ENCODE results near the gene AFAP1L1. TPM values are rescaled to one million over a fixed set of nuclear protein-coding genes. Genes with fewer than 3 reads are reported as not detected.

AFAP1L1 gene
- total RNA-seq, 1 donor from 2014 or later, result 0.36 TPM

- H3K27me3 ChIP-seq, result no peaks in the 10 kb centered on the region
- DNase-seq (ENCODE audit: low spot score), result no peak
- H3K4me1 ChIP-seq, result no peaks in the 10 kb centered on the region
- Mint-ChIP-seq H3K9me3 (no peaks in the 10 kb centered on the region), H3K4me3 (peak overlapping the region; percentile 27), H3K27me3 (ENCODE audit: insufficient read depth, low read depth) (peaks cover 10% of the 10 kb centered on the region), H3K4me1 (peaks cover 36% of the 10 kb centered on the region), H3K27ac (peak overlapping the region; percentile 57), H3K36me3 (peaks cover 4% of the 10 kb centered on the region)
- H3K4me2 ChIP-seq, result no peak overlapping the region
- H3K36me3 ChIP-seq, result no peaks in the 10 kb centered on the region
- no peaks in the 10 kb centered on the region for H4K20me1 ChIP-seq (ENCODE audit: low read depth)
- no peak overlapping the region for H3K4me3 ChIP-seq
- H3K27ac ChIP-seq, result no peak overlapping the region
- no peak overlapping the region for H3K9ac ChIP-seq
- no peaks in the 10 kb centered on the region for H3F3A ChIP-seq (ENCODE audit: low read depth)
- H3K9me3 ChIP-seq (ENCODE audit: low read depth), result no peaks in the 10 kb centered on the region
- H2AFZ ChIP-seq (replicated peaks), result no peak overlapping the region
- H3K79me2 ChIP-seq (ENCODE audit: low read depth), result no peaks in the 10 kb centered on the region
- TF ChIP-seq EZH2phosphoT487 (IDR thresholded peaks at IDR 0.05), result no peak
- TF ChIP-seq EZH2 (IDR thresholded peaks at IDR 0.05), result no peak
- TF ChIP-seq, protein P1, sequence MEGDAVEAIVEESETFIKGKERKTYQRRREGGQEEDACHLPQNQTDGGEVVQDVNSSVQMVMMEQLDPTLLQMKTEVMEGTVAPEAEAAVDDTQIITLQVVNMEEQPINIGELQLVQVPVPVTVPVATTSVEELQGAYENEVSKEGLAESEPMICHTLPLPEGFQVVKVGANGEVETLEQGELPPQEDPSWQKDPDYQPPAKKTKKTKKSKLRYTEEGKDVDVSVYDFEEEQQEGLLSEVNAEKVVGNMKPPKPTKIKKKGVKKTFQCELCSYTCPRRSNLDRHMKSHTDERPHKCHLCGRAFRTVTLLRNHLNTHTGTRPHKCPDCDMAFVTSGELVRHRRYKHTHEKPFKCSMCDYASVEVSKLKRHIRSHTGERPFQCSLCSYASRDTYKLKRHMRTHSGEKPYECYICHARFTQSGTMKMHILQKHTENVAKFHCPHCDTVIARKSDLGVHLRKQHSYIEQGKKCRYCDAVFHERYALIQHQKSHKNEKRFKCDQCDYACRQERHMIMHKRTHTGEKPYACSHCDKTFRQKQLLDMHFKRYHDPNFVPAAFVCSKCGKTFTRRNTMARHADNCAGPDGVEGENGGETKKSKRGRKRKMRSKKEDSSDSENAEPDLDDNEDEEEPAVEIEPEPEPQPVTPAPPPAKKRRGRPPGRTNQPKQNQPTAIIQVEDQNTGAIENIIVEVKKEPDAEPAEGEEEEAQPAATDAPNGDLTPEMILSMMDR (IDR thresholded peaks at IDR 0.05), result no peak
Measured at GRCh38 chr5:149380466-149381121, 108.9 kb downstream of the AFAP1L1 start.

DNA sequence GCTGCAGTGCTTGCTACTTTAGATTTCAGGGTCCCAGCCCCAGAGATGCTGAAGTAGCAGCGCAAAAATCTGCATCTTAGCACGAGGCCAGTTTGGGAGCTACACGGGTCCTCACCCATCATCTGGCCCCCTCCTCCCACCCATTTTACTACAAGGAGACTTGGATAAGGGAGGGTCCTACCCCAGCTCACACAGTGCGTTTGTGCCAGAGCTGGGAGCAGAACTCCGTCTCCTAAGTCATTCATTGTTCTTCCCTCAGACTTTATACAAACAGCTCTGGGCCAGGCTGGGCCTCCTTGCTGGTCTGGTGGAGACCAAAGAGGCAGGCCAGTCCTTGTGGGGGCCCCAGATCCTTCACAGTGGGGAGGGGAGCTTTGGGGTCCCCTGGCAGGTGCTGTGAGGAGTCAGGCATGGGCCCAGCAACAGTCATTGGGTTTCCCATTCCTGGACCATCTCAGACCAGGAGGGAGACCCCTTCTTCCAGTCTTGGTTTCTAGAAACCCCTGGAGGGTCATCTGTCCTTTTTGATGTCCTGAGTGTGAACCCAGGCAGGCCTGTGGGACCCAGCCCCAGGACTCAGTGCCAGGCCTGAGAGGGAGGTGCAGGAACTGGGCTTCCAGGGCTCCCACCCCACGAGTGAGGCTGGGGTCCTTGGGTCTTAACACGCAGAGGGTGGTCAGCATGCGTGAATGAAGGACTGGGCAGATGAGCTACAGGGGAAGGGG, 109.8 kb downstream of the AFAP1L1 start:
- TF ChIP-seq EZH2 (IDR thresholded peaks at IDR 0.05) (no peak), EZH2phosphoT487 (IDR thresholded peaks at IDR 0.05) (no peak)
- TF ChIP-seq, protein P1 (IDR thresholded peaks at IDR 0.05), result no peak
- Histone ChIP-seq H3K4me2 (no peak overlapping the region), H3F3A (ENCODE audit: low read depth) (no peaks in the 10 kb centered on the region), H3K36me3 (no peaks in the 10 kb centered on the region), H3K27ac (no peak overlapping the region), H3K4me1 (no peaks in the 10 kb centered on the region), H2AFZ (replicated peaks) (peak overlapping the region; percentile 76), H4K20me1 (ENCODE audit: low read depth) (no peaks in the 10 kb centered on the region), H3K9ac (no peak overlapping the region), H3K27me3 (no peaks in the 10 kb centered on the region), H3K9me3 (ENCODE audit: low read depth) (no peaks in the 10 kb centered on the region), H3K79me2 (ENCODE audit: low read depth) (no peaks in the 10 kb centered on the region), H3K4me3 (no peak overlapping the region)
- DNase-seq (ENCODE audit: low spot score), result no peak
- Mint-ChIP-seq H3K4me3 (peak overlapping the region; percentile 67), H3K4me1 (peaks cover 38% of the 10 kb centered on the region), H3K27me3 (ENCODE audit: insufficient read depth, low read depth) (peaks cover 10% of the 10 kb centered on the region), H3K36me3 (peaks cover 4% of the 10 kb centered on the region), H3K27ac (peak overlapping the region; percentile 93), H3K9me3 (no peaks in the 10 kb centered on the region)

DNA sequence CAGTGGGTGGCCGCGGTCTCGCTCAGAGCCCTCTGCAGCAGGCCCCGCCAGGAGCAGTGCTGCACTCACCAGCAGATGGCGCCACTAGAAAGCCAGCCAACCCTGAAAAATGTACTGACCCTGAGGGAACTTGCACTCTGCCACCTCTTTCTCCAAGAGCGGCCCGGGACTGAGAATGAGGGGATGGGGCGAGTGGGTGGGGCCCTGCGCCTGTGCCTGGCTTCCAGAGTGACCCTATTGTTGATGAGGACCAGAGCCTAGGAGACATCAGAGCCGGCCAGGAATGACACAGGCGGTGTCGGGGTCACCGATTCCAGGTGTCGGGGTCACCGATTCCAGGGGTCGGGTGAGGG, 110.3 kb downstream of the AFAP1L1 start:
- no peak overlapping the region for H3K4me2 ChIP-seq

More for the DNA sequence above, 110.3 kb downstream of the AFAP1L1 start:
- Histone ChIP-seq H3K4me3 (no peak overlapping the region), H3K9ac (no peak overlapping the region), H2AFZ (replicated peaks) (peak overlapping the region; percentile 76), H3K9me3 (ENCODE audit: low read depth) (no peaks in the 10 kb centered on the region), H3K27ac (no peak overlapping the region), H3K79me2 (ENCODE audit: low read depth) (no peaks in the 10 kb centered on the region), H3F3A (ENCODE audit: low read depth) (no peaks in the 10 kb centered on the region), H3K27me3 (no peaks in the 10 kb centered on the region), H4K20me1 (ENCODE audit: low read depth) (no peaks in the 10 kb centered on the region), H3K36me3 (no peaks in the 10 kb centered on the region), H3K4me1 (no peaks in the 10 kb centered on the region)
- H3K36me3 Mint-ChIP-seq, result peaks cover 4% of the 10 kb centered on the region
- no peaks in the 10 kb centered on the region for H3K9me3 Mint-ChIP-seq
- peak overlapping the region; percentile 15 for H3K4me3 Mint-ChIP-seq
- TF ChIP-seq EZH2phosphoT487 (IDR thresholded peaks at IDR 0.05) (no peak), EZH2 (IDR thresholded peaks at IDR 0.05) (no peak)
- TF ChIP-seq, protein P1 (IDR thresholded peaks at IDR 0.05), result peak; percentile 90
- H3K27ac Mint-ChIP-seq, result no peak overlapping the region
- DNase-seq (ENCODE audit: low spot score), result peak; percentile 83
- H3K27me3 Mint-ChIP-seq (ENCODE audit: insufficient read depth, low read depth), result peaks cover 10% of the 10 kb centered on the region
- peaks cover 38% of the 10 kb centered on the region for H3K4me1 Mint-ChIP-seq

All from neural progenitor cell (in vitro differentiated cells).